ENCODE results near the gene INTS14. TPM values are rescaled to one million over a fixed set of nuclear protein-coding genes. Genes with fewer than 3 reads are reported as not detected.

Gene INTS14
- total RNA-seq, 1 donor from 2014 or later: 24.4 TPM

DNA sequence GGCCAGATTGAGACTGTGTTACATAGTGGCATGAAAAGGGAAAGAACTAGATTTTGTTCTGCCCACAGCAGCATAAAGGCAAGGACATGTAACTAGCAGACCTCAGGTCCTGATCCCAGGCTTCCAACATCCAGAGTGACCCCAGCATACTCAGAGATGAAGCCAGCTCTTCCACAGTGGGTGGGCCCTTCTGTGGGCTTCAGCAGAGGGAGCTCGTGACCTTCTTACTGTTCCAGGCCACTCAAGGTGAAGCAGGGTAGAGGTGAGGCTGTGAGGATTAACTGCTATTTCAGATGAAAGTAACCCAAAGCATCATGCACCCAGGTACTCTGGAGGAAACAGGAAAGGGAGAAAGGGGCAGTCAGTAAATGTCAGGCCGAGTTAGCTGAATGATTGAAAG lies 9.9 kb upstream of the INTS14 start:
- Histone ChIP-seq H3K9me3 (ENCODE audit: insufficient read depth, low read depth, low read length) (no peaks in the 10 kb centered on the region), H2AFZ (ENCODE audit: low read depth, low read length) (no peak overlapping the region)
- no peak overlapping the region for H3K27ac Mint-ChIP-seq (ENCODE audit: unreplicated experiment)

DNA sequence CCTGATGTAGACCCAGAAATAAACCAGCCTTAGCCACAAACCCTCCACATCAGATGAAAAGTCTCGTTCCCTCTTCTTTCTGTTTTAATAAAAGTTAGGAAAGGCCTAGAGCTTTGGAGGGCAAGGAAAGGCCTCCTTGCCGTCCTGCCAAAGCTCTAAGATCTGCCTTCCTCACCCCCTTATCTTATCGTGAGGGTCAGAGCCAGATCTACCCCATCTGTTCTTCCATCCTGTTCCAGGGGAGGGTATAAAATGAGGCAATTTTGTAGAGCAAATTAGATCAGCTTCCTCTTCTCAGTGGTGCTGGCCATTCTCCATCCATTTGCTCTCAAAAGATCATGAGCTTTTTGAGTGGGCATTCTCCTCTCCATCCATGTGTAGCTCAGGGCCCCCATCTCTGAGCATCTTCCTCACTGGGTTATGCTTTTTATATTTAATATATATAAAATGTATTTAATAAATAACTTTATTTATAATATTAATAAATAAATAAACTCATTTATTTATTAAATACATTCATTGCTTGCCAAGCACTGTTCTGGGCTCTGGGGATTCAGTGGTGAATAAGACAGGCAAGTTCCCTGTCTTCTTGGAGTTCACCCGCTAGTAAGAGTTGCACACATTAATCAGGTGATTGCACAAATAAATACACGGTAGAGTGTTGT lies 8.8 kb upstream of the INTS14 start:
- H3K9me3 Mint-ChIP-seq (ENCODE audit: unreplicated experiment): no peaks in the 10 kb centered on the region
- no peak for DNase-seq (ENCODE audit: low read depth)

More for the DNA sequence above, 9.9 kb upstream of the INTS14 start:
- Histone ChIP-seq H3K79me2 (ENCODE audit: insufficient read depth, low read length) (no peaks in the 10 kb centered on the region), H3K27me3 (ENCODE audit: insufficient read depth, low read length) (no peaks in the 10 kb centered on the region), H4K20me1 (ENCODE audit: insufficient read depth, low read length) (no peaks in the 10 kb centered on the region), H3K4me1 (ENCODE audit: insufficient read depth, low read length) (no peaks in the 10 kb centered on the region), H3K36me3 (ENCODE audit: insufficient read depth, low read length) (no peaks in the 10 kb centered on the region), H3K9ac (ENCODE audit: low read length) (no peak overlapping the region), H3K27ac (ENCODE audit: low read depth, low read length) (no peak overlapping the region), H3K4me2 (ENCODE audit: low read length) (no peak overlapping the region), H3K4me3 (ENCODE audit: insufficient read depth, low read depth, low read length) (no peak overlapping the region)
- H3K4me3 Mint-ChIP-seq (ENCODE audit: unreplicated experiment): no peak overlapping the region
- FAIRE-seq (no peak), DNase-seq (ENCODE audit: low read depth) (no peak)
- peaks cover 3% of the 10 kb centered on the region for H3K9me3 Mint-ChIP-seq (ENCODE audit: unreplicated experiment)
- TF ChIP-seq, protein P1, sequence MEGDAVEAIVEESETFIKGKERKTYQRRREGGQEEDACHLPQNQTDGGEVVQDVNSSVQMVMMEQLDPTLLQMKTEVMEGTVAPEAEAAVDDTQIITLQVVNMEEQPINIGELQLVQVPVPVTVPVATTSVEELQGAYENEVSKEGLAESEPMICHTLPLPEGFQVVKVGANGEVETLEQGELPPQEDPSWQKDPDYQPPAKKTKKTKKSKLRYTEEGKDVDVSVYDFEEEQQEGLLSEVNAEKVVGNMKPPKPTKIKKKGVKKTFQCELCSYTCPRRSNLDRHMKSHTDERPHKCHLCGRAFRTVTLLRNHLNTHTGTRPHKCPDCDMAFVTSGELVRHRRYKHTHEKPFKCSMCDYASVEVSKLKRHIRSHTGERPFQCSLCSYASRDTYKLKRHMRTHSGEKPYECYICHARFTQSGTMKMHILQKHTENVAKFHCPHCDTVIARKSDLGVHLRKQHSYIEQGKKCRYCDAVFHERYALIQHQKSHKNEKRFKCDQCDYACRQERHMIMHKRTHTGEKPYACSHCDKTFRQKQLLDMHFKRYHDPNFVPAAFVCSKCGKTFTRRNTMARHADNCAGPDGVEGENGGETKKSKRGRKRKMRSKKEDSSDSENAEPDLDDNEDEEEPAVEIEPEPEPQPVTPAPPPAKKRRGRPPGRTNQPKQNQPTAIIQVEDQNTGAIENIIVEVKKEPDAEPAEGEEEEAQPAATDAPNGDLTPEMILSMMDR (IDR thresholded peaks at IDR 0.05; ENCODE audit: insufficient read depth, low read depth, low read length): no peak
- no peak for TF ChIP-seq EZH2 (IDR thresholded peaks at IDR 0.05; ENCODE audit: insufficient read depth, low read length)
- H3K36me3 Mint-ChIP-seq (ENCODE audit: low read depth, unreplicated experiment): peaks cover 21% of the 10 kb centered on the region
- no peaks in the 10 kb centered on the region for H3K4me1 Mint-ChIP-seq (ENCODE audit: low read depth, unreplicated experiment)
- no peaks in the 10 kb centered on the region for H3K27me3 Mint-ChIP-seq (ENCODE audit: low read depth, unreplicated experiment)

More for the DNA sequence above, 8.8 kb upstream of the INTS14 start:
- Histone ChIP-seq H3K79me2 (ENCODE audit: insufficient read depth, low read length) (no peaks in the 10 kb centered on the region), H3K27me3 (ENCODE audit: insufficient read depth, low read length) (no peaks in the 10 kb centered on the region), H3K36me3 (ENCODE audit: insufficient read depth, low read length) (no peaks in the 10 kb centered on the region), H4K20me1 (ENCODE audit: insufficient read depth, low read length) (no peaks in the 10 kb centered on the region), H3K9me3 (ENCODE audit: insufficient read depth, low read depth, low read length) (no peaks in the 10 kb centered on the region), H3K9ac (ENCODE audit: low read length) (no peak overlapping the region), H3K4me1 (ENCODE audit: insufficient read depth, low read length) (no peaks in the 10 kb centered on the region), H3K4me2 (ENCODE audit: low read length) (no peak overlapping the region), H2AFZ (ENCODE audit: low read depth, low read length) (no peak overlapping the region), H3K4me3 (ENCODE audit: insufficient read depth, low read depth, low read length) (no peak overlapping the region), H3K27ac (ENCODE audit: low read depth, low read length) (no peak overlapping the region)
- H3K27ac Mint-ChIP-seq (ENCODE audit: unreplicated experiment): no peak overlapping the region
- H3K4me3 Mint-ChIP-seq (ENCODE audit: unreplicated experiment): no peak overlapping the region
- no peaks in the 10 kb centered on the region for H3K4me1 Mint-ChIP-seq (ENCODE audit: low read depth, unreplicated experiment)
- H3K36me3 Mint-ChIP-seq (ENCODE audit: low read depth, unreplicated experiment): peaks cover 14% of the 10 kb centered on the region
- H3K27me3 Mint-ChIP-seq (ENCODE audit: low read depth, unreplicated experiment): no peaks in the 10 kb centered on the region
- no peak for FAIRE-seq
- TF ChIP-seq EZH2 (IDR thresholded peaks at IDR 0.05; ENCODE audit: insufficient read depth, low read length): no peak
- TF ChIP-seq, protein P1 (IDR thresholded peaks at IDR 0.05; ENCODE audit: insufficient read depth, low read depth, low read length): no peak
